ENCODE measurements around the gene ZCCHC7.
A peak's percentile ranks its signal among the peaks of the same experiment; 100 is the strongest.

ZCCHC7 gene

DNA sequence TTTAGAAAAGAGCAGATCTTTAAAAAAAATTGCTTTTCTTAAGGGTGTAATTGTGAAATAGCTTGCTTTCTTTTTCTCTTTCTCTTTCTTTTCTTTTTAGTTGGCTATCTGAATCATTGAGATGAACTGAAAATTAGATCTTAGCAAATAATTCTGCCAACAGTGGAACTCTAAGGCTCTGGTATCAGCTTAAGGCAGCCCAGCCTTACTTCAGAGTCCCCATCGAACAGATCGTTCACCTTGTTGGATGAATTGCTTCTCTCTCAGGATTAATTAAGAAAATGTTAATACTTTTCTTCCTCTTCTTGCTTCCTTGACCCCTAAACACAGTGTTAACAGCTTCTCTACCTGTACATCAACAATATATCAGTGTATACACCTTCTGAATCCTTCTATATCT lies 92.1 kb downstream of the ZCCHC7 start:
- no peak for DNase-seq

- no peak for DNase-seq
These were observed 95.0 kb downstream of the ZCCHC7 start for GRCh38 chr9:37215381-37215780.

DNA sequence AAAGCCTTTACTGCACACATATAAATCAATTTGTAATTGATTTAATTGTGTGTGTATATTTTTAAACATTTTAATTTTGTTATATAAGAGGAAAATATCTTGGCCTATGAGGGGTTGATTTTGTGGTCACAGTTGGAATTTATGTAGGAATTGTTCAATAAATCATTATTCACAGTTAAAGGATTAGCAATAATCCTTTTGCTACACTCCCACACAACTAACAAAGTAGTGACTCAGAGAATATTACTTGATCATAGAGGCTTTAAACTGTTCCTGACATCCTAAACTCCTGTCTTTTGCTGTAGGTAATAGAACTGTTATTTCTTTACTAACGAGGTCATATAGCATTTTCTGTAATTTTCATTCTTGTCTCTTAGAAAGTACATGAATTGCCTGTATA lies 95.5 kb downstream of the ZCCHC7 start:
- DNase-seq, result no peak

DNA sequence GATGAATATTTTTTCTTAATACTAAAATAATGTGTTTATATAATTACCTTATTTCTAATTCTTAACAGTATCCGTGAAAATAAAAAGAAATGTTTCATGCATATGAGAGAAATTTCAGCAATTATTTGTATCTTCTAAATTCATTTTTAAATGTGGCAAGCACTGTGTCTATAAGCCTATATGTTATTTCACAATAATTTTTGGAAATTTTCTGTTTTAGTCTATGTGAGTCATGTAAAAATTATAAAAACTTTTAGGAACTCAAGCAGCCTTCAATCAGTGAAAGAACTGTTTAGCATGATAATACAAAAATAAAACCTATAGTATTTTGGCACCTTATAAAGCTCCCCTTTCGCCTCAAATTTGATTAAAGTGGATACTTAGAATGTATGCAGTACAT lies 96.8 kb downstream of the ZCCHC7 start:
- no peak for DNase-seq

DNA sequence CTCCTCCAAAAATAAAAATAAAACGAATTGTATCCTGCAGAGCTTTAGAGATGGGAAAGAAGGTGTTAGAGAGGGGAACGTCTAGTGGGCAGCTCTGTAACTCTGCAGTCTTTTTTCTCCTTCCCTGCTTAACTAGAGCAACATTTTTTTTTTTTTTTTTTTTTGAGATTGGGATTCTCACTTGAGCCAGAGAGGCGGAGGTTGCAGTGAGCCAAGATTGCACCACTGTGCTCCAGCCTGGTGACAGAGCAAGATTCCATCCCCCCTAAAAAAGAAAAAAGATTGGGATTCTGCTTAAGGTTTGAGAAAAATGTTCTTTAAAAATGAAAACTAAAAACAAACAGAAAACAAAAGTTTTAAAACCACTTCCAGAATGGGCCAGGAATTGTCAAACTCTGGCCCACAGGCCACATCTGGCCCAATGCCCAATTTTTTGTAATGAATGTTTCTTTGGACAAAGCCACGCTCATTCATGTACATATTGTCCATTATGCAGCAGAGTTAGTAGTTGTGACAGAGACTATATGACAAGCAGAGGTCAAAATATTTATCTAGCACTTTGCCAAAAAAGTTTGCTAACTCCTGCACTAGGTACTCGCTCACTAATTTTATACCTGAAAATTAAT lies 98.5 kb downstream of the ZCCHC7 start:
- DNase-seq, result no peak

GRCh38 chr9:37220971-37221370 lies 100.6 kb downstream of the ZCCHC7 start:
- no peak for DNase-seq

GRCh38 chr9:37221489-37222106 lies 101.2 kb downstream of the ZCCHC7 start:
- no peak for DNase-seq

DNA sequence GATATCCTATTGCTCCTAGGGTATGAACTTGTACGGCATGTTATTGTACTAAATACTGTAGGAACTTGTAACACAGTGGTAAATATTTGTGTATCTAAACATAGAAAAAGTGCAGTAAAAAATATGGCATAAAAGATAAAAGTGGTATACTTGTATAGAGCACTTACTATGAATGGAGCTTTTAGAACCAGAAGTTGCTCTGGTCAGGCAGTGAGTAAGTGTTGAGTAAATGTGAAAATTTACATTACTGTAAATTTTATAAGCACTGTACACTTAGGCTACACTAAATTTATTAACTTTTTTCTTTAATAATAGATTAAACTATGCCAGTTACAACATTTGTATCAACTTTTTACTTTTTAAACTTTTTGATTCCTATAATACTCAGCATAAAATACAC lies 109.1 kb downstream of the ZCCHC7 start:
- no peak for DNase-seq

GRCh38 chr9:37229882-37230482 lies 109.6 kb downstream of the ZCCHC7 start:
- no peak for DNase-seq

GRCh38 chr9:37236822-37237221 lies 116.4 kb downstream of the ZCCHC7 start:
- DNase-seq, result no peak

DNA sequence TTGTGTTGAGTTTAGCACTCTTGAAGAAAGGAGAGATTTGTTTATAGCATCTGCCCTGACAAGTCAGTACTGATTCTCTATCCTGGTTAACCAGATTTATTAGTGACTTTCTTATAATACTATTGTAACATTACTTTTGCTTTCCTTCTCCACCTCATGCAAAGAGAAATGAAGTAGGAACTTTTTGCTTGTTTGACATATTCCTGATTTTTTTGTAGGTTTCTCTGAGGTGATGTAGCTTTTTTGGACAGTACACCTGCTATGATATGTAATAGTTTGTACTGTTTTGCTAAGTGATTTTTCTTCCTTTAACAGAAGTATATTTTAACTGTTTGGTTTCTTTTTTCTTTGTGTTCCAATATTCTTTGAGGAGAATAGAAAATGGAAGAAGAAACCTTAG lies 117.7 kb downstream of the ZCCHC7 start:
- no peak for DNase-seq

DNA sequence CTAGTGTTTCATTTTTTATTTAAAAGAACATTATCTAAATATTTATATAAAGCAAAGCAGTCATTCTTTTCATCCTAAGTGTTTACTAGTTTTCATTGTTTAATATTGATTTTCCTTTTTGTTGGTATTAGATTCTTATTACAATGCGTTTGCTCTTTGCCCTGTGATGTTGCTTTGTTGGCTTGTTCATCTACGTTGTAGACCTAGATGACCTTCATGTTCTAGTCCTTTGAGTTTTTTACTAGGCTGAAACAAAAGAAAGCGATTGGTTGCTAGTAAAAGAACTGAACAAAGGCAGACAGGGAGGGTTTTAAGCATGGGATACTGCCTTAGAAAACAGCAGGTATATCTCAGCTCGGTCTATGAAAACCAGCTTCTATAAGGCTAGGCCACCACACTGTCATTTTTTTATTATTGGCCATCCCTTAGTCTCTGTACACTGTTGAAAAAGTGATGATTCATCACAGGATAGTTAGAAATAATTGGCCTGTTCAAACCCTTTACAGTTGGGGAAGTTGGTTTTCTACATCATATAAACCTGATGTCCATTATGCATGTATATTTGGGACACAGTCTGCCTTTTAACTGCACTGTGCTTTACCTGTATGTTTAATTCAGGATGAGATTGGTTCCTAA lies 119.0 kb downstream of the ZCCHC7 start:
- DNase-seq, result no peak

GRCh38 chr9:37239921-37240320 lies 119.5 kb downstream of the ZCCHC7 start:
- no peak for DNase-seq

DNA sequence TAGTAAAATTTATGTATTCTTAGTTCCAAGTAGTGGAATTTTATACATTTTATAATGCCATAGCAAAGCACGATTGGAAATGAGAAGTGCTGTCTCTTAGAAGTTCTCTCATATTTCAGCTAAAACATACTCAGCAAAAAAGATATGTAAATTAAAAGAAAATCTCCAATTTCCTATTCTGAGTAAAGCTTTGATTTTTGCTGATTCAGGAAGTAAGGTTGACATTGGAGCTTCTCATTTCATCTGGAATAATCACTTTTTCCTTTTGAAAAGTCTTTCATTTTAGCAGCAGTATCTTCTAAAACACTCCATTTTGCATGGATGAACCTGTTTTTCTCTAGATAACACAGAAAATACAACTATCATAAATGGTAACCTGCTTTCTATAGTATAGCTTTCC lies 121.0 kb downstream of the ZCCHC7 start:
- no peak for DNase-seq

DNA sequence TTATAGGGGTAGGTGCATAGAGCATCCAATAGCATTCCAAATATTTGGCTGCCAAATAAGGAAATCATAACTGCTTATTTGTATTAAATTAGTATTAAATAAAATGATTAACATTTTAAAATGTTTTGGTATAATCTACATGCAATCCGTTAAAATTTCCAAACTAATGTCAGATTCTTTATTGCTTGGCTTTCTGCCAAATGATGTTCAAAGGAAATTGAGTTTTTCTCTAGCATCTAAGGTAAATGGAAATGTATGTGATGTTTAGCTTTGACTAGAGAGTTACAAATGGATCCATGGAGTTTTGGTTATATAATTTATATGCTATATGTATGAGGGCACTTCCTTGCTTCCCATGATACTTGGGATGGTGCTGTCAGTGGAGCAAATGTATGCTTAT lies 121.7 kb downstream of the ZCCHC7 start:
- no peak for DNase-seq

DNA sequence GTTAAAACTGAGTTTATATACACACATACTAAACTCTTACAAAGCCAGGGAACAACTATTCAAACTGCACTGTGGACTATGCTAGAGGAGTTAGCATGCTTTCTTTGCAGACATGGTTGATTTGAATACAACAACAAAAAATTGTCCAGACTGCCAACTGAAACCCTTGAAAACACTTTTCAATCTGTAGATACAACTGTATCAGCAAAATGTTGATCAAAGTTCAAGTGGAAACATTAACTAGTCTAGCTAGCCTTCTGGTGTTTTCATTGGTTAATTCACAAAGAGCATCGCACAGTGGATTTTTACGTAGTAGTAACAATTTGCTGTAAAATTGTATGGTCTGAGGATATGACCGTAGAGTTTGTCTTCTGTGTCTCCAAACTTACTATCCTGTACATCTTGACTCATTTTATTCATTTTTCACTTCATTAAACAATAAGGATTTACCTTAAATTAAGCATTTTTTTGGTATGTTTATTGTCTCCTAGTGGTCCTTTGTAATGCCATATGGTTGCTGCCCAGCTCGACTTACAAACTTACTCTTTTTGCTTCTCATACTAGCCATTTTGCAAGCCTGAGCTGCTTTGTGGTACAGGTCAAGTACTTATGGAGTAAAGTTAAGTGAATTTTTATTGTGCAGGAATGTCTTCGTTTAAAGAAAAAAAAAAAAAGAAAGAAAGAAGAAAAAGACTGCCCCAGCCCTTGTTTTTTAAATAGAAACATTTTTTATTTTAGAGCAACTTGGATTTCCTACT lies 123.4 kb downstream of the ZCCHC7 start:
- peak; percentile 41 for DNase-seq

GRCh38 chr9:37246826-37247225 lies 126.5 kb downstream of the ZCCHC7 start:
- no peak for DNase-seq

GRCh38 chr9:37248651-37249163 lies 128.3 kb downstream of the ZCCHC7 start:
- no peak for DNase-seq

DNA sequence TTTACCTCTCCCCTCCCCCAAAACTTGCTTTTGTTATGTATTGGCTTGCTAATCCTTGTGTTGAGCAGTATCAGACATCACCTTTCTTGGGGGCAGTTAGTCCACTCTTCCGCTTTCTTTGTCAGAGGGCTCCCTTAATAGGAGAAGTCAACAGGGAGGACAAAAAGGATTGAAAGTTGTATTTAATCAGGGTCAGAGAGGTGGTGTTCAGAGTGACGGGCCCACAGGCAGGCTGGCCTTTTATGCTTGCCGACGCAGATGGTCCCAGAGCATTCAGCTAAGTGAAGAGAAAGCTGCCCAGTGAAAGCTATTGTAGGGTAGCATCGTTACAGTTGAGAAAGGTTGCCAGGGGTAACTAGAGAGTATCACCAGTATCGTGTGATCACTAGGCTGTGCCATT lies 131.1 kb downstream of the ZCCHC7 start:
- DNase-seq, result no peak

GRCh38 chr9:37253377-37253937 lies 133.1 kb downstream of the ZCCHC7 start:
- DNase-seq, result no peak

- no peak for DNase-seq
These were observed 134.8 kb downstream of the ZCCHC7 start for GRCh38 chr9:37255187-37255586.

DNA sequence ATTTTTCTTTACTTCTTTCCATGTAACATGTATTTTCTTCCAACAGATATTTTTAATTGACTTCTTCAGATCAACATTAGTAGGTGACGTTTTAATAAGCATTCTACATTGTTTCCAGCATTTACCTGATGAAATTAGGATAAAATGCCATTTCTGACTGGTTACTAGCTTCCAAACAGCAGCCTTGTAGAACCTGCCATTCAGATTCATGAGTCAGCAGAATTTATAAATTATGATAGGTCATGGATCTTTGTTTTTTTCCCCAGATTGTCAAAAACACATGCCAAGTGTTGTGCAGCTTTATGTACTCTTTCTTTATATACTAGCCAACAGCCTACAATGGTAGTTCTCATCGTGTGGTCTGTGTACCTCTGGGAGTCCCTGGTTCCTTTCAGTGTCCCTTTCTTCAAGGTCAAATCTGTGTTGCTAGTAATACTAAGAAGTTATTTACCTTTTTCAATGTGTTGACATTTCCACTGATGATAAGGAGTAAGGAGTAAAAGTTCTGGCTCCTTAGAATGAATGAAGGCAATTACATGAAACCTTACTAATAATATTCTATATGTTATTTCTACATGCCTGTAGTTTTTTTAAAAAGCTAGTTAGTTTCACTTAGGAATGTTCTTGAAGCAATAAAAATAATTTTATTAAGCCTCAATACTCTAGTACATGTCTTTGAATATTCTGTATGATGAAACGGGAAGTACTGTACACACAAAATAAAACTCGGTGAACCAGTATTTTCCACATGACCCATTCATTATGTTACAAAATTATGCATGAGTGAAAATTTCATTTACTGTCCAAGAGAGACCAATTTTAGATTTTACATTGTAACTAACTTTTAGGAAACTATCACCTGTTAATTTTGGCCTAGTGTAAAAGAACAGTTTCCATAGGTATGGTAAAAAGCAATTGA lies 135.8 kb downstream of the ZCCHC7 start:
- DNase-seq, result no peak

Data from DMS79 (cell line).